Astrocyte of the spinal cord (primary cell): ENCODE results near the gene CHN2.
A peak's percentile ranks its signal among the peaks of the same experiment; 100 is the strongest.
"Not testable (repeated sequence)": the region's sequence is repeated elsewhere in the genome, so short reads cannot be mapped to it uniquely, and the experiment has no call there.

ENCODE experiments used
- DNase-seq: peaks from one replicate; pipeline ENCODE4 v3.0.0; 2011; ENCODE audit warnings: low read depth, low spot score
- H3K4me3 ChIP-seq: 2 replicates; pipeline ENCODE4 v1.5.1; 2011; ENCODE audit warnings: low read depth, mild to moderate bottlenecking, low read length, moderate library complexity
- in situ Hi-C: cut with HindIII; loops from 2 replicates; pipeline ENCODE4 v1.10.0; 2017; ENCODE audit warnings: low sequenced_read_pairs
- TF ChIP-seq, protein P1 (sequence below): IDR thresholded peaks from 2 replicates; pipeline ENCODE4 v1.5.1; 2012; ENCODE audit warnings: low read depth, mild to moderate bottlenecking, low read length, inconsistent platforms

The CHN2 gene

GRCh38 chr7:29199776-29200175 lies 5.2 kb downstream of the CHN2 start:
- in situ Hi-C loops: no loop called here
- TF ChIP-seq, protein P1, sequence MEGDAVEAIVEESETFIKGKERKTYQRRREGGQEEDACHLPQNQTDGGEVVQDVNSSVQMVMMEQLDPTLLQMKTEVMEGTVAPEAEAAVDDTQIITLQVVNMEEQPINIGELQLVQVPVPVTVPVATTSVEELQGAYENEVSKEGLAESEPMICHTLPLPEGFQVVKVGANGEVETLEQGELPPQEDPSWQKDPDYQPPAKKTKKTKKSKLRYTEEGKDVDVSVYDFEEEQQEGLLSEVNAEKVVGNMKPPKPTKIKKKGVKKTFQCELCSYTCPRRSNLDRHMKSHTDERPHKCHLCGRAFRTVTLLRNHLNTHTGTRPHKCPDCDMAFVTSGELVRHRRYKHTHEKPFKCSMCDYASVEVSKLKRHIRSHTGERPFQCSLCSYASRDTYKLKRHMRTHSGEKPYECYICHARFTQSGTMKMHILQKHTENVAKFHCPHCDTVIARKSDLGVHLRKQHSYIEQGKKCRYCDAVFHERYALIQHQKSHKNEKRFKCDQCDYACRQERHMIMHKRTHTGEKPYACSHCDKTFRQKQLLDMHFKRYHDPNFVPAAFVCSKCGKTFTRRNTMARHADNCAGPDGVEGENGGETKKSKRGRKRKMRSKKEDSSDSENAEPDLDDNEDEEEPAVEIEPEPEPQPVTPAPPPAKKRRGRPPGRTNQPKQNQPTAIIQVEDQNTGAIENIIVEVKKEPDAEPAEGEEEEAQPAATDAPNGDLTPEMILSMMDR: no peak
- no peak for DNase-seq
- H3K4me3 ChIP-seq: no peak overlapping the region

DNA sequence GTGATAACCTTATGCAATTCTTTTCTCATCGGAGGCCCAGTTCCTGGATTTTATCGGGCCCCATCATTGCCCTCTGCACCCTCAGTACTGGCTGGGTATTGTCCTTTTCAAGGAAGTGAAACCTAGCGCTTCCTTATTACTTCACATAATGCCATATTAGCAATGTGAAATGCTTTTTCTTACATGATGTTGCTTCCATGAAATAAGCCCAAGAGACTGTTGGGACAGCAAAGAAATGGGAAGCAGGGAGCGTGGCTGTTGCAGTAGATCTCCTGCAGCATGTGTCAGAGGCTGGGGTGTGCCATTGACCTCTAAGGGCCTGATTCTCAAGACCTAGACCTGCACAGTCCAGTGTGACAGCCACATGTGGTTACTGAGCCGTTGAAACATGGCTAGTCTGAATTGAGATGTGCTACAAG lies 8.1 kb downstream of the CHN2 start:
- no peak for DNase-seq
- in situ Hi-C loops: no loop called here
- no peak overlapping the region for H3K4me3 ChIP-seq
- TF ChIP-seq, protein P1: no peak

DNA sequence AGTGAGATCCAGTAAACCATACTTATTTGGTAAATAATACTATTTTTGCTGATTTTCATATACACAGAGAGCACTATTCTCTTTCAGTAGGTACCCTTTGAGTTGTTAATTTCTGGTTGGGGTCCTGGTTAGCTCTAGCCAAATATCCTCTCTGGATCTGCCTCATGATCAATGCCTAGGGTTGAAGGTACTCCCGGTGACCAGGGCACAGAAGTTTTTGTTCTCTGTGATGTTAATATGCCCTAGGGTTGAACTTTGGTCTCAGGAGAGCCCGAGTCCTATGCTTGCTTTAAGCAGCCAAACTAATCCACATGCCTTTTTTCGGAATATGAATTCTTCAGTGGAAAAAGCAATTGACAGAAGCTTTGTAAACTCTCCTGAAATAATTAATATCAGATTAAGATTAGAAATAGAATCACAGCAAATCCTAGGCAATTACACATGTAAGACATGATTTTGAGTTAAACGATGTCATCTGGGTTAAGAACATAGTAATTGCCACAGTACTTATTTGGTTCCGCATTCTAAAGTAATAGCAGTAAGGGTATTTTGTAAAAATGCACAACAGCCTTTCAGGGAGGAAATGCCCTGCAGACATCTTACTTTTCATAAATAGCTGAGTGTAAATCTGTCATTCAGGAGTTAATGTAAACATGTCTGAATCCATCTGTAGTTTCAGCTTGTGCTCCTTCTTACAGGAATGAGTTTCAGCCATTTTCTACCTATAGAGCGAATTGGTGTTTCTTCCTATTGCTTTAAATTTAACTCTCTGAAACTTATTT lies 10.1 kb downstream of the CHN2 start:
- DNase-seq: no peak
- in situ Hi-C loops: no loop called here
- TF ChIP-seq, protein P1: no peak
- no peak overlapping the region for H3K4me3 ChIP-seq

DNA sequence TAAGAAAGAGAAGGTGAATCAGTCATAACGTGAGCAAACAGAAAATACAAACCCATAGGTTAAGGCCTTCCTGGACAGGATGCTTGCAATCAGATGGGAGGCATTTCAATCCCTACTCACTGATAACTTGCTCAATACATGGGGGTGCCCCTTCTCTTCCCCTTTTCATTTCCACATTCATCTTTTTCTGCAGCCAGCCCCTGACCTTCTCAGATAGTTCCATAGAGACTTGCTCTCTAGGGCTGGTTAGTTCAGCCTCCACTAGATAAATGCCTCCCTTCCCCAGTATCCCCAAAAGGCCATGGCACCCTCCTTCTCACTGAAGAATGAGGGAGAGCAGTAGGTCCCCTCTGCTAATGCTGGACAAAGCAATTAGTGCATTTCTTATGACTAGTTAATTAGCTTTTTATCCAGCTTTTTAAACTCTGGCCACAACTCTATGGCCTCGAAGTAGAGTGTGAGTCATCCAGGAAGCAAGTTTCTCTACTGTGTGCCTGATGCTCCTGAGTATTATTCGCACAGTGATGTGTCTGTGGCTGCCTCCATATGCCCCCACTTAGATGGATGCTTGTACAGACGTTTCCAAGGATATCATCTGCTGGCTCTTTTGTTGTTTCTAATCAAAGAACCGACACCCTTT lies 12.7 kb downstream of the CHN2 start:
- TF ChIP-seq, protein P1: no peak
- in situ Hi-C loops: no loop called here
- no peak overlapping the region for H3K4me3 ChIP-seq
- DNase-seq: peak; percentile 2

GRCh38 chr7:29208410-29209250 lies 14.1 kb downstream of the CHN2 start:
- in situ Hi-C loops: no loop called here
- DNase-seq: no peak
- TF ChIP-seq, protein P1: no peak
- no peak overlapping the region for H3K4me3 ChIP-seq

DNA sequence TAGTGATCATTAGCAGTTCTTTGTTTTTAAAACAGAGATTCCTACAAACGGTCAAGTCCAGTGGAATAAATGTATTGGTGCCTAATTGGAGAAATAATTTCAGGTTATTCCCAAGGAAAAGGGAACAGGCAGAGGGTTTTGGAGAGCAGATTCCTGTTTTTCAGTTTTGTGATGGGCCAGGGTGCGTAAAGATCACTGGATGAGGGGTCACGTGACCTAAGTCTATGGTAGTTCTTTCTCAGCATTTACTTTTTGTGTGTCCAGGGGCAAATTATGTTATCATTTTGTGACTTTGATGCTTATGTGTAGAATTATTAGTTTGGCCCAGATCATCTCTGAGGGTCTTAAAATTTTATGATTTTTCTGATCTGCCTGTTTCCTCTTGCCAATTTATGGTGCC lies 15.2 kb downstream of the CHN2 start:
- TF ChIP-seq, protein P1: no peak
- DNase-seq: no peak
- H3K4me3 ChIP-seq: no peak overlapping the region
- in situ Hi-C loops: no loop called here

- DNase-seq, in situ Hi-C loops, H3K4me3 ChIP-seq: not testable (repeated sequence)
These were observed 18.2 kb downstream of the CHN2 start for GRCh38 chr7:29212736-29213135.
